ENCODE measurements around the gene PCDHGA10.
"Not testable (repeated sequence)": the region's sequence is repeated elsewhere in the genome, so short reads cannot be mapped to it uniquely, and the experiment has no call there.

The PCDHGA10 gene

GRCh38 chr5:141427783-141428426 lies 15.1 kb downstream of the PCDHGA10 start:
- DNase-seq, result no peak

GRCh38 chr5:141430332-141431113 lies 17.7 kb downstream of the PCDHGA10 start, which contains the start of gene PCDHGA12:
Gene PCDHGA12, plus strand, starts transcription at chr5:141430507. Its CDS starts 253 bp downstream, at chr5:141430760.
- DNase-seq, result no peak

GRCh38 chr5:141431286-141431685 lies 18.5 kb downstream of the PCDHGA10 start:
- no peak for DNase-seq

- DNase-seq, result not testable (repeated sequence)
Observed at GRCh38 chr5:141432308-141432707, 19.5 kb downstream of the PCDHGA10 start.

- DNase-seq, result not testable (repeated sequence)
Observed at GRCh38 chr5:141432726-141433125, 19.9 kb downstream of the PCDHGA10 start.

GRCh38 chr5:141434006-141434405 lies 21.2 kb downstream of the PCDHGA10 start:
- DNase-seq, result no peak

- no peak for DNase-seq
Observed at GRCh38 chr5:141437221-141437620, 24.4 kb downstream of the PCDHGA10 start.

GRCh38 chr5:141439411-141440141 lies 26.8 kb downstream of the PCDHGA10 start:
- no peak for DNase-seq

GRCh38 chr5:141440341-141440740 lies 27.6 kb downstream of the PCDHGA10 start:
- DNase-seq, result no peak

GRCh38 chr5:141441571-141442170 lies 28.9 kb downstream of the PCDHGA10 start:
- no peak for DNase-seq

- DNase-seq, result no peak
Observed at GRCh38 chr5:141465351-141465750, 52.6 kb downstream of the PCDHGA10 start.

All from NCI-H2227 treated with DMSO at 0.1 percent for 48 hours (cell line).